ENCODE results near the gene MAST4. TPM values are rescaled to one million over a fixed set of nuclear protein-coding genes. Genes with fewer than 3 reads are reported as not detected.

Gene MAST4
- total and polyA plus RNA-seq, 2 of the 4 experiments (the other 2 are of a cell fraction), result 4.8 to 6.8 TPM

DNA sequence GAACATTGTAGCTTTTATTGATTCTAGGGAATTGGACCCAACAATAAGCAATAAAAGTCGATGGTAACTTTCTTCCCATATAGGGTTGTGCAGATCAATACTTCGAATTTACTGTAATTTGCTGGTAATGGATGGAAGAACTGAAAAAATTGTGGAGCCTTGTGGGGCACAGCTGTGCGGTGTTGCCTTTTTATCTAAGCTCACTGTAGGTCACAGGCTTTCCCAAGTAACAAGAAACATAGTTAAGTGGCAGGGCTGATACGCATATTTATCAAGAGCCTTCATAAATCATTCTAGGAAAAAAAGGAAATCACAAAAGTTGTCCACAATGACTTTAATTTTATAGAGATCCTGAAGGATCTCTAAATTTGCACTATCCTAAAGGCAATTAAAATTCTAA, 292.9 kb downstream of the MAST4 start:
- intact Hi-C loops (cut with micrococcal nuclease) (no loop called here), dilution Hi-C loops (cut with HindIII; ENCODE audit: low sequenced_read_pairs, unreplicated experiment) (no loop called here), in situ Hi-C loops (cut with MboI; ENCODE audit: low sequenced_read_pairs) (no loop called here)
- ChIA-PET CTCF (interaction anchor here (1.5 kb wide), 1 partner anchor 15 kb away, joined by 5 read pairs; no protein-coding TSS in a partner anchor), POLR2A (ENCODE audit: unreplicated experiment) (no interaction called here)
- Histone ChIP-seq H3K9me3 (ENCODE audit: control insufficient read depth, insufficient read depth, low read length) (no peaks in the 10 kb centered on the region), H3K4me3 (ENCODE audit: insufficient read depth, low read depth, low read length) (no peak overlapping the region), H3K27ac (ENCODE audit: insufficient read depth, low read length) (no peak overlapping the region), H3K9ac (ENCODE audit: low read depth, low read length) (no peak overlapping the region), H3K36me3 (ENCODE audit: control insufficient read depth, insufficient read depth, low read length) (no peaks in the 10 kb centered on the region), H2AK5ac (ENCODE audit: low read depth, low read length) (no peak overlapping the region), H3K23ac (ENCODE audit: low read depth, low read length) (no peak overlapping the region), H3K4ac (ENCODE audit: low read depth, low read length) (no peak overlapping the region), H3K4me1 (ENCODE audit: control insufficient read depth, insufficient read depth, low read length) (no peaks in the 10 kb centered on the region; the same call in none of the 2 replicates), H3K18ac (ENCODE audit: low read depth, low read length) (no peak overlapping the region), H4K20me1 (ENCODE audit: insufficient read depth, low read length) (no peaks in the 10 kb centered on the region), H3K56ac (ENCODE audit: extremely low read depth, insufficient read depth, low read length) (no peak overlapping the region), H3K9me1 (ENCODE audit: insufficient read depth, low read length) (no peaks in the 10 kb centered on the region), H3K14ac (replicated peaks; ENCODE audit: low read depth, low read length) (no peak overlapping the region), H4K91ac (ENCODE audit: insufficient read depth, low read depth, low read length) (no peak overlapping the region), H2BK20ac (ENCODE audit: low read depth, low read length) (no peak overlapping the region), H2BK5ac (ENCODE audit: low read depth, low read length, poor library complexity, severe bottlenecking) (no peak overlapping the region), H3K4me2 (ENCODE audit: low read depth, low read length) (no peak overlapping the region; the same call in none of the 2 replicates), H3K79me1 (ENCODE audit: low read depth in 1 of 2, low read length in 2 of 2) (no peaks in the 10 kb centered on the region), H4K5ac (ENCODE audit: low read depth, low read length) (no peak overlapping the region), H2AK9ac (replicated peaks; ENCODE audit: low read depth, low read length, poor library complexity) (no peak overlapping the region), H2AFZ (replicated peaks; ENCODE audit: low read length, poor library complexity) (no peak overlapping the region), H4K8ac (ENCODE audit: low read depth in 2 of 2, low read length in 2 of 2) (no peak overlapping the region), H2BK15ac (ENCODE audit: low read depth, low read length) (no peak overlapping the region), H2BK120ac (ENCODE audit: low read depth, low read length) (no peak overlapping the region), H3K27me3 (ENCODE audit: control insufficient read depth, insufficient read depth, low read length) (peaks cover 1% of the 10 kb centered on the region)
- ATAC-seq (ENCODE audit: low read depth) (no peak), DNase-seq (no peak)
- 80% methylated on average over 1 of the region's 4 CpGs; no CpG with 5 or more reads in 1 of the 2 experiments for WGBS, 2 experiments (ENCODE audit: extremely low coverage in 2 of 2, insufficient read length in 1 of 2)
- no TSS peak for BruUV-seq (replicated peaks)
- TF ChIP-seq NFE2L2 (IDR thresholded peaks at IDR 0.05; ENCODE audit: low read depth, low read length), result no peak
- TF ChIP-seq, protein P1, sequence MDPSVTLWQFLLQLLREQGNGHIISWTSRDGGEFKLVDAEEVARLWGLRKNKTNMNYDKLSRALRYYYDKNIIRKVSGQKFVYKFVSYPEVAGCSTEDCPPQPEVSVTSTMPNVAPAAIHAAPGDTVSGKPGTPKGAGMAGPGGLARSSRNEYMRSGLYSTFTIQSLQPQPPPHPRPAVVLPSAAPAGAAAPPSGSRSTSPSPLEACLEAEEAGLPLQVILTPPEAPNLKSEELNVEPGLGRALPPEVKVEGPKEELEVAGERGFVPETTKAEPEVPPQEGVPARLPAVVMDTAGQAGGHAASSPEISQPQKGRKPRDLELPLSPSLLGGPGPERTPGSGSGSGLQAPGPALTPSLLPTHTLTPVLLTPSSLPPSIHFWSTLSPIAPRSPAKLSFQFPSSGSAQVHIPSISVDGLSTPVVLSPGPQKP (IDR thresholded peaks at IDR 0.05; ENCODE audit: borderline replicate concordance, low read depth, low read length), result no peak
- TF ChIP-seq MAFK (IDR thresholded peaks at IDR 0.05; ENCODE audit: low read depth, low read length), result no peak
- TF ChIP-seq RFX5 (IDR thresholded peaks at IDR 0.05; ENCODE audit: low read depth, low read length), result no peak
- no peak for TF ChIP-seq POLR2A (IDR thresholded peaks at IDR 0.05; ENCODE audit: low read depth, low read length)
- TF ChIP-seq SMC3 (IDR thresholded peaks at IDR 0.05; ENCODE audit: low read depth, low read length), result no peak
- no peak for TF ChIP-seq MXI1 (IDR thresholded peaks at IDR 0.05; ENCODE audit: borderline replicate concordance, low read depth, low read length)
- TF ChIP-seq CEBPB (IDR thresholded peaks at IDR 0.05; ENCODE audit: low read depth, low read length), result no peak
- TF ChIP-seq, protein P2, sequence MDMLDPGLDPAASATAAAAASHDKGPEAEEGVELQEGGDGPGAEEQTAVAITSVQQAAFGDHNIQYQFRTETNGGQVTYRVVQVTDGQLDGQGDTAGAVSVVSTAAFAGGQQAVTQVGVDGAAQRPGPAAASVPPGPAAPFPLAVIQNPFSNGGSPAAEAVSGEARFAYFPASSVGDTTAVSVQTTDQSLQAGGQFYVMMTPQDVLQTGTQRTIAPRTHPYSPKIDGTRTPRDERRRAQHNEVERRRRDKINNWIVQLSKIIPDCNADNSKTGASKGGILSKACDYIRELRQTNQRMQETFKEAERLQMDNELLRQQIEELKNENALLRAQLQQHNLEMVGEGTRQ (IDR thresholded peaks at IDR 0.05; ENCODE audit: low read depth, low read length), result no peak
- no peak for TF ChIP-seq FOS (IDR thresholded peaks at IDR 0.05; ENCODE audit: low read depth, low read length)
- TF ChIP-seq, protein P3, sequence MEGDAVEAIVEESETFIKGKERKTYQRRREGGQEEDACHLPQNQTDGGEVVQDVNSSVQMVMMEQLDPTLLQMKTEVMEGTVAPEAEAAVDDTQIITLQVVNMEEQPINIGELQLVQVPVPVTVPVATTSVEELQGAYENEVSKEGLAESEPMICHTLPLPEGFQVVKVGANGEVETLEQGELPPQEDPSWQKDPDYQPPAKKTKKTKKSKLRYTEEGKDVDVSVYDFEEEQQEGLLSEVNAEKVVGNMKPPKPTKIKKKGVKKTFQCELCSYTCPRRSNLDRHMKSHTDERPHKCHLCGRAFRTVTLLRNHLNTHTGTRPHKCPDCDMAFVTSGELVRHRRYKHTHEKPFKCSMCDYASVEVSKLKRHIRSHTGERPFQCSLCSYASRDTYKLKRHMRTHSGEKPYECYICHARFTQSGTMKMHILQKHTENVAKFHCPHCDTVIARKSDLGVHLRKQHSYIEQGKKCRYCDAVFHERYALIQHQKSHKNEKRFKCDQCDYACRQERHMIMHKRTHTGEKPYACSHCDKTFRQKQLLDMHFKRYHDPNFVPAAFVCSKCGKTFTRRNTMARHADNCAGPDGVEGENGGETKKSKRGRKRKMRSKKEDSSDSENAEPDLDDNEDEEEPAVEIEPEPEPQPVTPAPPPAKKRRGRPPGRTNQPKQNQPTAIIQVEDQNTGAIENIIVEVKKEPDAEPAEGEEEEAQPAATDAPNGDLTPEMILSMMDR (conservative IDR thresholded peaks at IDR 0.05; ENCODE audit: low read depth, low read length), result no peak
- no peak for TF ChIP-seq CHD1 (IDR thresholded peaks at IDR 0.05; ENCODE audit: low read depth, low read length)
- TF ChIP-seq BHLHE40 (IDR thresholded peaks at IDR 0.05; ENCODE audit: low read depth, low read length), result no peak
- TF ChIP-seq RCOR1 (IDR thresholded peaks at IDR 0.05; ENCODE audit: insufficient replicate concordance, low read length), result no peak
- TF ChIP-seq MAZ (IDR thresholded peaks at IDR 0.05; ENCODE audit: borderline replicate concordance, low read depth, low read length), result no peak
- no peak for TF ChIP-seq RAD21 (IDR thresholded peaks at IDR 0.05; ENCODE audit: low read length)

All from IMR-90 (cell line).